ENCODE data around the gene CPSF6. TPM values are rescaled to one million over a fixed set of nuclear protein-coding genes. Genes with fewer than 3 reads are reported as not detected.

CPSF6 gene
- total RNA-seq, 1 experiment from 2014 or later: 88.4 TPM

- Histone ChIP-seq H3K4me1 (ENCODE audit: control insufficient read depth in 1 of 2, insufficient read depth in 2 of 2, low read length in 2 of 2) (no peaks in the 10 kb centered on the region), H3K36me3 (ENCODE audit: control insufficient read depth in 1 of 2, insufficient read depth in 2 of 2, low read length in 2 of 2) (no peaks in the 10 kb centered on the region), H3K79me2 (ENCODE audit: insufficient read depth, low read length) (no peaks in the 10 kb centered on the region), H3K27me3 (ENCODE audit: insufficient read depth, low read length) (no peaks in the 10 kb centered on the region), H2AFZ (ENCODE audit: low read depth, low read length, poor library complexity, severe bottlenecking) (no peak overlapping the region), H3K9ac (ENCODE audit: low read length) (no peak overlapping the region), H3K4me2 (ENCODE audit: low read length) (no peak overlapping the region), H4K20me1 (ENCODE audit: insufficient read depth) (no peaks in the 10 kb centered on the region), H3K9me3 (ENCODE audit: control insufficient read depth in 1 of 2, insufficient read depth in 1 of 2, low read depth in 1 of 2, low read length in 2 of 2) (no peaks in the 10 kb centered on the region; a peak in 1 of 4 replicates), H3K9me2 (ENCODE audit: insufficient read depth) (no peaks in the 10 kb centered on the region), H3K4me3 (replicated peaks in 1 of 2; ENCODE audit: low read depth in 1 of 2, low read length in 2 of 2) (no peak overlapping the region), H3K27ac (ENCODE audit: low read depth, low read length) (no peak overlapping the region)
- BruUV-seq (replicated peaks): no TSS peak
- DNase-seq (ENCODE audit: low read depth, low spot score): no peak
- intact Hi-C loops (cut with micrococcal nuclease): no loop called here
- no peak for ATAC-seq
- no peak for TF ChIP-seq TCF7L2 (IDR thresholded peaks at IDR 0.05; ENCODE audit: borderline replicate concordance, extremely low read depth, insufficient read depth, insufficient read length)
- no peak for TF ChIP-seq CEBPB (IDR thresholded peaks at IDR 0.05; ENCODE audit: low read depth)
- no peak for TF ChIP-seq CBX3 (IDR thresholded peaks at IDR 0.05; ENCODE audit: low read depth)
- no peak for TF ChIP-seq YY1 (IDR thresholded peaks at IDR 0.05; ENCODE audit: extremely low read depth, insufficient replicate concordance, low read depth, low read length)
- TF ChIP-seq FOSL1 (IDR thresholded peaks at IDR 0.05; ENCODE audit: low read depth): no peak
- TF ChIP-seq SIN3A (IDR thresholded peaks at IDR 0.05; ENCODE audit: low read depth): no peak
- TF ChIP-seq POLR2A (IDR thresholded peaks at IDR 0.05; ENCODE audit: borderline replicate concordance, extremely low read depth, insufficient read depth, insufficient read length): no peak
- TF ChIP-seq, protein P1, sequence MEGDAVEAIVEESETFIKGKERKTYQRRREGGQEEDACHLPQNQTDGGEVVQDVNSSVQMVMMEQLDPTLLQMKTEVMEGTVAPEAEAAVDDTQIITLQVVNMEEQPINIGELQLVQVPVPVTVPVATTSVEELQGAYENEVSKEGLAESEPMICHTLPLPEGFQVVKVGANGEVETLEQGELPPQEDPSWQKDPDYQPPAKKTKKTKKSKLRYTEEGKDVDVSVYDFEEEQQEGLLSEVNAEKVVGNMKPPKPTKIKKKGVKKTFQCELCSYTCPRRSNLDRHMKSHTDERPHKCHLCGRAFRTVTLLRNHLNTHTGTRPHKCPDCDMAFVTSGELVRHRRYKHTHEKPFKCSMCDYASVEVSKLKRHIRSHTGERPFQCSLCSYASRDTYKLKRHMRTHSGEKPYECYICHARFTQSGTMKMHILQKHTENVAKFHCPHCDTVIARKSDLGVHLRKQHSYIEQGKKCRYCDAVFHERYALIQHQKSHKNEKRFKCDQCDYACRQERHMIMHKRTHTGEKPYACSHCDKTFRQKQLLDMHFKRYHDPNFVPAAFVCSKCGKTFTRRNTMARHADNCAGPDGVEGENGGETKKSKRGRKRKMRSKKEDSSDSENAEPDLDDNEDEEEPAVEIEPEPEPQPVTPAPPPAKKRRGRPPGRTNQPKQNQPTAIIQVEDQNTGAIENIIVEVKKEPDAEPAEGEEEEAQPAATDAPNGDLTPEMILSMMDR (IDR thresholded peaks at IDR 0.05 in 2 of 3, conservative IDR thresholded peaks at IDR 0.05 in 1 of 3; ENCODE audit: borderline replicate concordance in 1 of 3, insufficient read depth in 1 of 3, low read depth in 2 of 3, low read length in 2 of 3): no peak
- no peak for TF ChIP-seq SRF (IDR thresholded peaks at IDR 0.05; ENCODE audit: low read depth)
- no peak for TF ChIP-seq RAD21 (IDR thresholded peaks at IDR 0.05; ENCODE audit: low read depth)
- TF ChIP-seq ZFX (IDR thresholded peaks at IDR 0.05): no peak
- RAD21 ChIA-PET (ENCODE audit: low non-redundant PET in 1 of 2, low total read pairs in 2 of 2, uncharacterized antibody in 2 of 2, unreplicated experiment in 2 of 2): no interaction called here
- POLR2A ChIA-PET: no interaction called here
- CTCF ChIA-PET: no interaction called here
Measured at GRCh38 chr12:69231479-69231878, 7.9 kb upstream of the CPSF6 start.
